ENCODE measurements around the gene DUSP18. TPM values are rescaled to one million over a fixed set of nuclear protein-coding genes. Genes with fewer than 3 reads are reported as not detected.

DUSP18 gene
- total and polyA plus RNA-seq, 9 donors, result 3.3 to 18.5 (median 5.7) TPM

GRCh38 chr22:30691204-30691603 is 23.5 kb upstream of the DUSP18 start:
- WGBS, 3 donors, result 69 to 75% (median 71%) methylated on average over 1 of the region's 1 CpG
- TF ChIP-seq POLR2A (IDR thresholded peaks at IDR 0.05), result no peak
- no peak for TF ChIP-seq EP300 (IDR thresholded peaks at IDR 0.05)
- no peak for TF ChIP-seq CTCF (IDR thresholded peaks at IDR 0.05)
- no peak for DNase-seq
- no peaks in the 10 kb centered on the region for H3K27me3 ChIP-seq
- H3K4me1 ChIP-seq (ENCODE audit: insufficient read depth), result peaks cover 13% of the 10 kb centered on the region
- intact Hi-C loops (cut with DNase I), result loop anchor here in 1 of 4 donors (10.0 kb wide), 1 partner anchor 56 kb away; the partner anchor contains the start of gene SLC35E4
- H3K36me3 ChIP-seq, result no peaks in the 10 kb centered on the region
- no peak overlapping the region for H3K27ac ChIP-seq
- no peak overlapping the region for H3K4me3 ChIP-seq
- H3K9me3 ChIP-seq, result no peaks in the 10 kb centered on the region

- Histone ChIP-seq H3K27me3 (no peaks in the 10 kb centered on the region), H3K36me3 (no peaks in the 10 kb centered on the region), H3K27ac (no peak overlapping the region), H3K4me1 (ENCODE audit: insufficient read depth) (peaks cover 5% of the 10 kb centered on the region), H3K4me3 (no peak overlapping the region), H3K9me3 (no peaks in the 10 kb centered on the region)
- WGBS, 3 donors, result 45 to 62% (median 57%) methylated on average over 1 of the region's 1 CpG
- DNase-seq, result no peak
- TF ChIP-seq EP300 (IDR thresholded peaks at IDR 0.05), result no peak
- TF ChIP-seq CTCF (IDR thresholded peaks at IDR 0.05), result no peak
- no peak for TF ChIP-seq POLR2A (IDR thresholded peaks at IDR 0.05)
- intact Hi-C loops (cut with DNase I), result loop anchor here in 1 of 4 donors (10.0 kb wide), 1 partner anchor 55 kb away; the partner anchor contains the start of gene SLC35E4
Measured at GRCh38 chr22:30689622-30690021, 21.9 kb upstream of the DUSP18 start.

GRCh38 chr22:30687358-30687757 is 19.7 kb upstream of the DUSP18 start:
- H3K27ac ChIP-seq, result no peak overlapping the region
- no peaks in the 10 kb centered on the region for H3K36me3 ChIP-seq
- intact Hi-C loops (cut with DNase I), result no loop called here
- WGBS, 3 donors, result 89 to 92% (median 91%) methylated on average over 4 of the region's 4 CpGs
- H3K9me3 ChIP-seq, result no peaks in the 10 kb centered on the region
- DNase-seq, result no peak
- H3K27me3 ChIP-seq, result no peaks in the 10 kb centered on the region
- H3K4me1 ChIP-seq (ENCODE audit: insufficient read depth), result no peaks in the 10 kb centered on the region
- no peak overlapping the region for H3K4me3 ChIP-seq
- TF ChIP-seq EP300 (IDR thresholded peaks at IDR 0.05) (no peak), POLR2A (IDR thresholded peaks at IDR 0.05) (no peak), CTCF (IDR thresholded peaks at IDR 0.05) (no peak)

- 77 to 86% (median 84%) methylated on average over 7 of the region's 7 CpGs for WGBS, 3 donors
- no peaks in the 10 kb centered on the region for H3K9me3 ChIP-seq
- no peak for DNase-seq
- no peak overlapping the region for H3K27ac ChIP-seq
- TF ChIP-seq EP300 (IDR thresholded peaks at IDR 0.05) (no peak), CTCF (IDR thresholded peaks at IDR 0.05) (no peak), POLR2A (IDR thresholded peaks at IDR 0.05) (no peak)
- no peak overlapping the region for H3K4me3 ChIP-seq
- intact Hi-C loops (cut with DNase I), result no loop called here
- H3K27me3 ChIP-seq, result no peaks in the 10 kb centered on the region
- no peaks in the 10 kb centered on the region for H3K36me3 ChIP-seq
- H3K4me1 ChIP-seq (ENCODE audit: insufficient read depth), result no peaks in the 10 kb centered on the region
Measured at GRCh38 chr22:30685178-30685577, 17.5 kb upstream of the DUSP18 start.

Measured in ovary (tissue), 9 donors.